Testis (tissue), 5 donors: ENCODE results near the gene IQCF5. TPM values are rescaled to one million over a fixed set of nuclear protein-coding genes. Genes with fewer than 3 reads are reported as not detected.

Source experiments
- DNase-seq: peaks from one replicate; pipeline ENCODE4 v3.0.0-alpha.2; 2019
- H3K27ac ChIP-seq, 2 donors: fragments of 200-600 bp; sonication (generic); one replicate each; pipeline ENCODE4 v1.5.1; 2019
- H3K27me3 ChIP-seq: fragments of 200-600 bp; sonication (generic); one replicate; pipeline ENCODE4 v1.5.1; 2019
- H3K36me3 ChIP-seq: fragments of 200-600 bp; sonication (generic); one replicate; pipeline ENCODE4 v1.5.1; 2017; ENCODE audit warnings: low read depth; ENCODE audit errors: missing control alignments
- H3K4me1 ChIP-seq: fragments of 200-600 bp; sonication (generic); one replicate; pipeline ENCODE4 v1.5.1; 2019
- H3K4me3 ChIP-seq, 2 donors: fragments of 200-600 bp; sonication (generic); one replicate each; pipeline ENCODE4 v1.5.1; 2017 to 2019
- H3K9me3 ChIP-seq: fragments of 200-600 bp; sonication (generic); one replicate; pipeline ENCODE4 v1.5.1; 2017
- CTCF ChIP-seq, 3 experiments: fragments of 450-650 bp in 2 of 3; fragments of 200-600 bp in 1 of 3; sonication (generic) in 1 of 3; IDR thresholded peaks; one replicate each; pipeline ENCODE4 v1.5.1; 2016 to 2019; ENCODE audit warnings: antibody characterized with exemption in 3 of 3, mild to moderate bottlenecking in 2 of 3, moderate library complexity in 1 of 3
- POLR2A ChIP-seq: fragments of 450-650 bp; IDR thresholded peaks from one replicate; pipeline ENCODE4 v1.6.1; 2017; ENCODE audit warnings: antibody characterized with exemption, mild to moderate bottlenecking, moderate library complexity
- WGBS, 2 donors: methylation state at CpG; one replicate each; pipeline ENCODE4 v1.1.5; 2018; 5-methylcytosine and 5-hydroxymethylcytosine counted together
- intact Hi-C: fragments of 100-400 bp; cut with DNase I; formaldehyde crosslinking; loops from one replicate; pipeline ENCODE4 v1.15.1; 2023; ENCODE audit warnings: low total_unique reads
- long read RNA-seq, 2 donors: transcript quantifications; one replicate each; lab custom pipeline, GENCODE V29; 2026
- polyA plus RNA-seq: library from polyadenylated mRNA; stranded (reverse); fragments of 350-450 nt; fragmentation: Illumina TruSeq; extraction: RNeasy Lipid Tissue Mini Kit (QIAGEN cat#74804); gene quantifications from one replicate; pipeline ENCODE4 v1.2.3, GENCODE V29; 2014; ENCODE audit warnings: low read depth, low replicate concordance; ENCODE audit not compliant: insufficient read depth
- total RNA-seq, 2 donors: library from RNA; depleted of rRNA; stranded (reverse); fragments of >200 nt; gene quantifications; one replicate each; pipeline ENCODE4 v1.2.3, GENCODE V29; 2016

The IQCF5 gene
- total RNA-seq (100 to 1,000 TPM in 1 of 2 donors, 10 to 100 TPM in 1; 34.3 to 114 TPM), polyA plus RNA-seq (78.9 TPM)
- long read RNA-seq, donor 1, result 0 reads
- long read RNA-seq, donor 2, result 0 reads

GRCh38 chr3:51875501-51875900 lies at the start of gene IQCF5:
Gene IQCF5 (minus strand): TSS chr3:51875601. CDS start chr3:51875531, 70 bp downstream.
- H3K4me3 ChIP-seq, result no peak within 1 kb of the TSS
- 86 to 95% methylated on average over 4 of the region's 4 CpGs for WGBS, 2 donors
- no peaks in the 10 kb centered on the region for H3K36me3 ChIP-seq
- TF ChIP-seq POLR2A, result no peak
- no peak for TF ChIP-seq CTCF (IDR thresholded peaks at IDR 0.05)
- no peak for DNase-seq
- intact Hi-C loops, result no loop called here
- no peak within 1 kb of the TSS for H3K27ac ChIP-seq
- no peaks in the 10 kb centered on the region for H3K27me3 ChIP-seq
- H3K9me3 ChIP-seq, result no peaks in the 10 kb centered on the region
- no peaks in the 10 kb centered on the region for H3K4me1 ChIP-seq

- no peaks in the 10 kb centered on the region for H3K36me3 ChIP-seq
- intact Hi-C loops, result no loop called here
- 78 to 84% methylated on average over 11 of the region's 11 CpGs for WGBS, 2 donors
These were observed 45.7 kb upstream of the IQCF5 start for GRCh38 chr3:51921081-51921578.

GRCh38 chr3:51916418-51916817 lies 41.0 kb upstream of the IQCF5 start:
- Histone ChIP-seq H3K4me3 (no peak overlapping the region), H3K36me3 (no peaks in the 10 kb centered on the region), H3K4me1 (no peaks in the 10 kb centered on the region), H3K27me3 (no peaks in the 10 kb centered on the region), H3K9me3 (no peaks in the 10 kb centered on the region), H3K27ac (no peak overlapping the region)
- TF ChIP-seq POLR2A (no peak), CTCF (IDR thresholded peaks at IDR 0.05) (no peak)
- DNase-seq, result no peak
- WGBS, 2 donors, result 62 to 68% methylated on average over 5 of the region's 5 CpGs
- intact Hi-C loops, result no loop called here

More at GRCh38 chr3:51921081-51921578, 45.7 kb upstream of the IQCF5 start:
- no peaks in the 10 kb centered on the region for H3K27me3 ChIP-seq
- no peak for TF ChIP-seq CTCF (IDR thresholded peaks at IDR 0.05)
- H3K4me1 ChIP-seq, result no peaks in the 10 kb centered on the region
- no peaks in the 10 kb centered on the region for H3K9me3 ChIP-seq
- H3K27ac ChIP-seq, result no peak overlapping the region
- no peak overlapping the region for H3K4me3 ChIP-seq
- DNase-seq, result no peak

- Histone ChIP-seq H3K27me3 (no peaks in the 10 kb centered on the region), H3K36me3 (no peaks in the 10 kb centered on the region), H3K9me3 (no peaks in the 10 kb centered on the region), H3K4me1 (no peaks in the 10 kb centered on the region), H3K4me3 (no peak overlapping the region), H3K27ac (no peak overlapping the region)
- WGBS, 2 donors, result 81 to 83% methylated on average over 4 of the region's 4 CpGs
- TF ChIP-seq POLR2A, result no peak
- TF ChIP-seq CTCF (IDR thresholded peaks at IDR 0.05), result no peak
- DNase-seq, result no peak
- intact Hi-C loops, result no loop called here
These were observed 32.6 kb upstream of the IQCF5 start for GRCh38 chr3:51908026-51908425.
